Memory B cell (primary cell): ENCODE measurements around the gene FYB2.

Experiments used
- ATAC-seq: fragments of 150-1000 bp; cut with Tn5 transposase; 2 replicates; pipeline ENCODE4 v1.10.0; 2021; ENCODE audit warnings: low read depth, mild to moderate bottlenecking, moderate library complexity
- DNase-seq, 2 donors: peaks; one replicate each; pipeline ENCODE4 v3.0.0; 2022; ENCODE audit warnings: low spot score in 2 of 2
- H3K27ac Mint-ChIP-seq: one replicate; pipeline ENCODE4 v1.8.0; 2022; ENCODE audit warnings: mild to moderate bottlenecking, moderate library complexity, mixed read lengths
- H3K27me3 Mint-ChIP-seq: one replicate; pipeline ENCODE4 v1.8.0; 2022; ENCODE audit warnings: mixed read lengths
- H3K36me3 Mint-ChIP-seq: one replicate; pipeline ENCODE4 v1.8.0; 2022; ENCODE audit warnings: mild to moderate bottlenecking, mixed read lengths
- H3K4me1 Mint-ChIP-seq: one replicate; pipeline ENCODE4 v1.8.0; 2022; ENCODE audit warnings: mixed read lengths
- H3K4me3 Mint-ChIP-seq: one replicate; pipeline ENCODE4 v1.8.0; 2022; ENCODE audit warnings: mild to moderate bottlenecking, moderate library complexity, mixed read lengths
- H3K9me3 Mint-ChIP-seq: one replicate; pipeline ENCODE4 v1.8.0; 2022; ENCODE audit warnings: mixed read lengths

FYB2 gene

GRCh38 chr1:56819387-56819899 lies at the start of gene FYB2:
TSS of gene FYB2 (minus strand) at chr1:56819404. CDS start at chr1:56819290, 114 bp downstream.
- Mint-ChIP-seq H3K27me3 (peaks cover 15% of the 10 kb centered on the region), H3K27ac (no peak within 1 kb of the TSS), H3K4me1 (no peaks in the 10 kb centered on the region), H3K9me3 (peaks cover 3% of the 10 kb centered on the region), H3K4me3 (no peak within 1 kb of the TSS), H3K36me3 (peaks cover 3% of the 10 kb centered on the region)
- DNase-seq (no peak), ATAC-seq (no peak)

GRCh38 chr1:56868761-56869160 lies 49.6 kb upstream of the FYB2 start:
- Mint-ChIP-seq H3K27ac (no peak overlapping the region), H3K27me3 (peaks cover 6% of the 10 kb centered on the region), H3K9me3 (no peaks in the 10 kb centered on the region), H3K4me1 (no peaks in the 10 kb centered on the region), H3K36me3 (no peaks in the 10 kb centered on the region), H3K4me3 (no peak overlapping the region)
- no peak for ATAC-seq
- DNase-seq, result no peak

DNA sequence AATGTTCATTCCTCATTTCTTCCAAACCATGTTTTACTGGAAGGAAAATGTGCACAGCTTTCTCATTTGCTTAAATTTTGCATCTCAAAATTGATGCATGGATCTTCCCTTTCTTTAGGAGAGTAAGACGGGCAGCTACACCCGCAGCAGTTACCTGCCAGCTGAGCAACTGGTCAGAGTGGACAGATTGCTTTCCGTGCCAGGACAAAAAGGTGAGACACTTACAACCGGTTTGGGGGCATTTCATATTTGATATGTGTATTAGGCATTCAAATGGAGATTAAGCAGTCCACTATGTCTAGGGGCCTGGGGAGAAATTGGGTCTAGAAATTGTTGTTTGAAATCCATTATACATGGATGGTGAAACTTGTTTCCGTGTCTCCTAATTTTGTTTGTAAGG lies 48.3 kb upstream of the FYB2 start:
- H3K27ac Mint-ChIP-seq, result no peak overlapping the region
- DNase-seq (no peak), ATAC-seq (no peak)
- no peaks in the 10 kb centered on the region for H3K36me3 Mint-ChIP-seq
- peaks cover 7% of the 10 kb centered on the region for H3K27me3 Mint-ChIP-seq
- no peaks in the 10 kb centered on the region for H3K9me3 Mint-ChIP-seq
- H3K4me1 Mint-ChIP-seq, result no peaks in the 10 kb centered on the region
- H3K4me3 Mint-ChIP-seq, result no peak overlapping the region

GRCh38 chr1:56866656-56867055 lies 47.5 kb upstream of the FYB2 start:
- H3K9me3 Mint-ChIP-seq, result no peaks in the 10 kb centered on the region
- H3K36me3 Mint-ChIP-seq, result no peaks in the 10 kb centered on the region
- DNase-seq (no peak), ATAC-seq (no peak)
- no peak overlapping the region for H3K27ac Mint-ChIP-seq
- H3K4me3 Mint-ChIP-seq, result no peak overlapping the region
- H3K4me1 Mint-ChIP-seq, result no peaks in the 10 kb centered on the region
- H3K27me3 Mint-ChIP-seq, result peaks cover 7% of the 10 kb centered on the region

DNA sequence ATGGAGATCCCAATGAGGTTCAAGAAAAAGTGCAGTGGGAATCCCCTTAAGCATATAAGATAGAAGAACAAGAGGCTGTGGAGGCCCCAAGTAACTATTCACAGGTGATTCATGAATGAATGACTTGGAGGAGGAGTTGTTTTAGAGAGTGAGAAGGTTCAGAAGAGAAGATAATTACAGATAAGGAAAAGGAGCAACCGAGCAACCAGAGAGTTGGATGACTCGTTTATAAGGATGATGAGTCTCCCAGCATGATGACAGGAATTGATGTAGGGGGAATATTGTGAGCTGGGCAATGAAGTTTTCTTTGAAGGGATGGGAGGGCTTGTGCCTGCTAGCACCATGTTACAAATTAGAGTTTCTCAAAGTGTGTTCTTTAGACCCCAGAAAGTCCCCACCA lies 45.2 kb upstream of the FYB2 start:
- no peak for ATAC-seq
- Mint-ChIP-seq H3K4me1 (no peaks in the 10 kb centered on the region), H3K36me3 (no peaks in the 10 kb centered on the region), H3K27me3 (peaks cover 6% of the 10 kb centered on the region), H3K27ac (no peak overlapping the region), H3K4me3 (no peak overlapping the region), H3K9me3 (peaks cover 2% of the 10 kb centered on the region)
- DNase-seq, result no peak

- peaks cover 5% of the 10 kb centered on the region for H3K27me3 Mint-ChIP-seq
- H3K4me3 Mint-ChIP-seq, result no peak overlapping the region
- no peaks in the 10 kb centered on the region for H3K4me1 Mint-ChIP-seq
- DNase-seq (no peak), ATAC-seq (no peak)
- H3K27ac Mint-ChIP-seq, result no peak overlapping the region
- H3K36me3 Mint-ChIP-seq, result no peaks in the 10 kb centered on the region
- H3K9me3 Mint-ChIP-seq, result peaks cover 2% of the 10 kb centered on the region
Observed at GRCh38 chr1:56863265-56863992, 44.2 kb upstream of the FYB2 start.

GRCh38 chr1:56859287-56859686 lies 40.1 kb upstream of the FYB2 start:
- Mint-ChIP-seq H3K27me3 (peaks cover 6% of the 10 kb centered on the region), H3K4me1 (no peaks in the 10 kb centered on the region), H3K9me3 (peaks cover 2% of the 10 kb centered on the region), H3K36me3 (no peaks in the 10 kb centered on the region), H3K4me3 (no peak overlapping the region), H3K27ac (no peak overlapping the region)
- DNase-seq (no peak), ATAC-seq (no peak)

DNA sequence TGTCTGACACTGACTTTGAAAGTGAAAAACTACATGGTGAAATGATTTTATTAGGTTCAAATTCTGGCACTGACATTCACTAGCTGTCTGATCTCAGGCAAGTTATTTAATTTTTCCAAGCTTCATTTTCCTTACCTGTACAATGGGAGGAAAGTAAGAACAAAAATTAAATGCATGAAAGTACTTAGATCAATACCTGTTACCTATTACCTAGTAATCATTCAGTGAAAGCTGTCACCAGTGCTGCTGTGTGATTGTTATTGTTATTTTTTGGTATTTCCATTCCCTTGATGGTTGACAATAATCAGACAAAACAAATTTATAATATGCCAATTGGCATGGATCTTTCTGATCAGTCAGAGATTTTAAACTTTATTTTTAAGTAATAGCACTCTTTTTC lies 37.0 kb upstream of the FYB2 start:
- Mint-ChIP-seq H3K27ac (no peak overlapping the region), H3K9me3 (peaks cover 2% of the 10 kb centered on the region), H3K4me3 (no peak overlapping the region), H3K36me3 (no peaks in the 10 kb centered on the region), H3K4me1 (no peaks in the 10 kb centered on the region), H3K27me3 (peaks cover 12% of the 10 kb centered on the region)
- no peak for DNase-seq
- no peak for ATAC-seq

GRCh38 chr1:56855190-56855589 lies 36.0 kb upstream of the FYB2 start:
- Mint-ChIP-seq H3K36me3 (no peaks in the 10 kb centered on the region), H3K27ac (no peak overlapping the region), H3K4me1 (no peaks in the 10 kb centered on the region), H3K9me3 (no peaks in the 10 kb centered on the region), H3K4me3 (no peak overlapping the region), H3K27me3 (peaks cover 9% of the 10 kb centered on the region)
- DNase-seq, result no peak
- no peak for ATAC-seq

DNA sequence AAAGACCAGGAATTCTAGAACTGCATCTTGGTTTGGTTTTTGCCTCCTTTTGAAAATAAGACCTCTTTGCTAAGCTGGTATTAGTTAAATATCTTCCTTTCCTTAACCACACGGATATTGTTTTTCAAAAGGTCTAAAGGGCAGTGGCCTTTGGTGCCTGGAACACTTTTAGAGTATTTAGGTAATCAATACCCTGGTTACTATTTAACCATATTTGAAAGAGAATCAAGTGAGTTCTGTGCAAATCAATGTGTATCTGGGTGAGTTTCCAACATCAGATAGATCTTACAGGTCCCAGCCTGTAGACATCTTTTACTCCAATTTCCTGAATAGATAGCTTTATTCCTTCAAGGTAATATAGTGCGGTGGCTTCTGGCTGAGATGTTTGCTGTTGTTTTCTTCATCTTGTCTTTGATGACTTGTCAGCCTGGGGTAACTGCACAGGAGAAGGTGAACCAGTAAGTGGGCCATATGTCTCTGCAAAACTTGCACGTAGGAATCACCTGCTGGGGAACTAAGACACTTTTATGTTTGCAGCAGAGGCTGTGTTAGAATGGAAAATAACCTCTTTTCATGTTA lies 35.4 kb upstream of the FYB2 start, which contains the start of gene C8A:
TSS of gene C8A (plus strand) at position 277 of the 579 bp plus-strand sequence. CDS start at position 382, 105 bp downstream.
- Mint-ChIP-seq H3K4me3 (no peak within 1 kb of the TSS), H3K27ac (no peak within 1 kb of the TSS), H3K36me3 (no peaks in the 10 kb centered on the region), H3K27me3 (peaks cover 9% of the 10 kb centered on the region), H3K9me3 (no peaks in the 10 kb centered on the region), H3K4me1 (no peaks in the 10 kb centered on the region)
- ATAC-seq (no peak), DNase-seq (no peak)

- H3K27me3 Mint-ChIP-seq, result peaks cover 11% of the 10 kb centered on the region
- ATAC-seq (no peak), DNase-seq (no peak)
- H3K4me1 Mint-ChIP-seq, result no peaks in the 10 kb centered on the region
- H3K27ac Mint-ChIP-seq, result no peak overlapping the region
- H3K36me3 Mint-ChIP-seq, result no peaks in the 10 kb centered on the region
- no peaks in the 10 kb centered on the region for H3K9me3 Mint-ChIP-seq
- no peak overlapping the region for H3K4me3 Mint-ChIP-seq
Observed at GRCh38 chr1:56852476-56852875, 33.3 kb upstream of the FYB2 start.

DNA sequence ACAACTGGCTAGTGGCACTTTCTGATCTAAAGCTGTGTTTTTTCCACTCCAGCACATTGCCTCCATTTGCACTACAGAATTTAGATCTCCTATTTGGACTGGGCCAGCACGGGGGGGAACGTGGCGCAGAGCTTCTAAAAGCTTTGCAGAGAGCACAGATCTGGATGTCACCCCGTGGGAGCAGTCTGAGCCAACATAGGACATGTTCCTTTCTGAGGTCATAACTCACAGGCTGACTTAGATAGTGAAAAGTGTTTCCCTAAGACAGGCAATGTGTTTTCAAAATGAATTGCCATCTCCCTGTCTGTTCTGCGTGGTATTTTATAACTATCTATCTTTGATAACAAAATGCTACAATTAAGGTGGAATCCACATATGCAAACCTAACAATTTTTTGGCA lies 31.7 kb upstream of the FYB2 start:
- peaks cover 11% of the 10 kb centered on the region for H3K27me3 Mint-ChIP-seq
- no peaks in the 10 kb centered on the region for H3K4me1 Mint-ChIP-seq
- no peak overlapping the region for H3K4me3 Mint-ChIP-seq
- H3K9me3 Mint-ChIP-seq, result no peaks in the 10 kb centered on the region
- ATAC-seq (no peak), DNase-seq (no peak)
- no peaks in the 10 kb centered on the region for H3K36me3 Mint-ChIP-seq
- H3K27ac Mint-ChIP-seq, result no peak overlapping the region

GRCh38 chr1:56850411-56850810 lies 31.2 kb upstream of the FYB2 start:
- H3K9me3 Mint-ChIP-seq, result no peaks in the 10 kb centered on the region
- ATAC-seq (no peak), DNase-seq (no peak)
- no peak overlapping the region for H3K4me3 Mint-ChIP-seq
- H3K27ac Mint-ChIP-seq, result no peak overlapping the region
- peaks cover 11% of the 10 kb centered on the region for H3K27me3 Mint-ChIP-seq
- H3K4me1 Mint-ChIP-seq, result no peaks in the 10 kb centered on the region
- H3K36me3 Mint-ChIP-seq, result no peaks in the 10 kb centered on the region

- Mint-ChIP-seq H3K27me3 (peaks cover 13% of the 10 kb centered on the region), H3K36me3 (no peaks in the 10 kb centered on the region), H3K4me1 (no peaks in the 10 kb centered on the region), H3K27ac (no peak overlapping the region), H3K4me3 (no peak overlapping the region), H3K9me3 (no peaks in the 10 kb centered on the region)
- no peak for DNase-seq
- ATAC-seq, result no peak
Observed at GRCh38 chr1:56849750-56850149, 30.5 kb upstream of the FYB2 start.

DNA sequence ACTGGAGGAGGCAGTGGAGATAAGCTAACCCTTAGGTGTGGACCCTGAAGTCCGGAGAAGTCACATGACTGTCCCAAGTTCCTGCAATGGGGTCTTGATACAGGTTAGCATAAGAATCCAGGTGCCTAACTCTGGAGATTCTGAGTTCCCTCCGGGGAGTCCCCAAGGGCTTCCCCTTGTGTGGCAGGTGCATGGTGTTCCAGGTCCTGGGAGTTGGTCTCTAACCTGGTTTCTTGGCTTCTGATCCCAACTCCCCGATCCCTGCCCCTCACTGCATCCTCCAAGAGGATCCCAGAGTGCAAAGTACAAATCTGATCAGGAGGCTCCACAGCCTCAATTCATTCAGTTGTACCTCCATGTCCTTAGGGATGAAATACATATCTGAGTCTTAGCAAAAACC lies 26.1 kb upstream of the FYB2 start:
- Mint-ChIP-seq H3K4me1 (no peaks in the 10 kb centered on the region), H3K27ac (no peak overlapping the region), H3K4me3 (no peak overlapping the region), H3K36me3 (no peaks in the 10 kb centered on the region), H3K9me3 (no peaks in the 10 kb centered on the region), H3K27me3 (peaks cover 12% of the 10 kb centered on the region)
- ATAC-seq (no peak), DNase-seq (no peak)
